Ureter (tissue), 1 donor: Measurements from ENCODE around the gene HMGN5. TPM values are rescaled to one million over a fixed set of nuclear protein-coding genes. Genes with fewer than 3 reads are reported as not detected.

Experiments
- DNase-seq: peaks from one replicate; pipeline ENCODE4 v3.0.0-alpha.2; 2020; ENCODE audit warnings: low spot score
- total RNA-seq: library from RNA; stranded (reverse); gene quantifications from one replicate; pipeline ENCODE4 v1.2.4, GENCODE V29; 2023
- donor health status: DM: yes; HTN: yes; CAD: no.

HMGN5 gene
- total RNA-seq, 1 donor from 2014 or later, result 4.6 TPM

DNA sequence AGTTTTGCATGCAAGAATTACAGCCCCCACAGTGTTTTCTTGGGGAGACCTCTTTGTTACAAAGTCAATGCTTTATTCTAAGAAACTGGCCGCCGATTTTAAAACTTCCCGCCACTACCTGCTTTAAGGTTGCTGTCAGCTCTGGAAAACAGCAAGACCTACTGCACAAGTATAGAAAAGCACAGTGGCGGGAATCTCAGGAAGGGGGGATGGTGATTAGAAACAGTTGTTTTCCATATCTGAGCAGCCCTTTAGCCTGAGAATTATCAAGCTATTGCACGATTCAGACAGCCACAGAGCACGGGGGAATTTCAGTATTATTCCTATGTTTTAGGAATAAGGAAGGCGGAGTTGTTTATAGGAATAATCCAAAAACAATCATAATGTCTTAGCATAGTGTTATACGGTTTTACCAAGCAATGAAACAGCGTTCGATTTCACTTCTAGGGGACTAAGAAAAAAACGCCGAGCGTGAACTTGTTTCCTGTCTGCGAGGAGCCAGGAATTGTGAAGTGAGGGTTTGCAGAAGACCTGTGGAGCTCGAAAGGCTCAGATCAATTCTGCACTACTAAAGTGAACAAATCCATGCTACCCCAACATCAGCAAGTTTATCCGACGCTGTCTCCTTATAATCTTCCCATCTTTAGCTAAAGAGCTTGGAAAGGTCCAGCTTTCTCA lies 81.3 kb downstream of the HMGN5 start:
- no peak for DNase-seq

DNA sequence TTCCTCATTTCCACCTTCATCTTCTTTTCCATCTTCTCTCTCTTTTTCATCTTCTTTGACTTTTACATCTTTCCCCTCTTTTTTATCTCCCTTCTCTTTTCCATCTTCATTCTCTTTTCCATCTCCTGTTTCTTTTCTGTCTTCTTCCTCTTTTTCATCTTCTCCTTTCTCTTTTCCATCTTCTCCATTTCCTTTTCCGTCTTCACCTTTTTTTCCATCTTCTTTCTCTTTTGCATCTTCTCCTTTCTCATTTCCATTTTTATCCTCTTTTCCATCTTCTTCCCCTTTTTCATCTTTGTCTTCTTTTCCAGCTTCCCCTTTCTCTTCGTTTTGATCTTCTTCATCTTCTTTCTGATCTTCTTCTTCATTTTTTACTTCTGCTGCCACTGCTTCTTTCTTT lies 87.0 kb downstream of the HMGN5 start:
- no peak for DNase-seq

DNA sequence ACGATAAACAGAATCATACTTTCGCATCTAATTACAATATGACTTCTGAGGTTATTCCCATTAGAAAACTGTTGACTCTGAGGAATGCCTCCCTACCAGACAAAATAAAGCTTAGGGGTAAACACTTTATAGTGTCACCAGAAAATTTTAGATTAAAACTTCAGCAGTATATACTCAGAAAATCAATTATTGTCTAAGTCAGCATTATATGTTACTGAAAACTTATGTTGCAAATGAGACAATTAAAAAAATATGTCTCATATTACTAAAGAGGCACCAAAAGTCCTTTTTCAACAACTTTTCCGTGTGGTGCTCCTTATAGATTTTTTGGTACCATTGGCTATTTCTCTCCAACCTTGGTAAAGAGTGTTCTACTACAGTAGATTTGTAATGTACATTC lies 91.4 kb downstream of the HMGN5 start:
- DNase-seq, result no peak

DNA sequence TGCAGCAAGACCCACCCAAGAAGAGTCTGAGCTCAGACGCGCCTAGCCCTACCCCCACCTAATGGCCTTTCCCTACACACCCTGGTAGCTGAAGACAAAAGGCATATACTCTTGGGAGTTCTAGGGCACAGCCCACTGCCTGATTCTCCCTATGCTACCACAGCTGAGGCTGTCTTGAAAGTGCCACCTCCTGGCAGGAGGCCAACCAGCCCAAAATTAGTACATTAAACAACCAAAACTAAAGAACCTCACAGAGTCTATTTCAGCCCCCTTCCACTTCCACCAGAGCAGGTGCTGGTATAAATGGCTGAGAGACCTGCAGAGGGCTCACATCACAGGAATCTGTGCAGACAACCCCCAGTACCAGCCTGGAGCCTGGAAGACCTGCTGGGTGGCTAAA lies 119.1 kb downstream of the HMGN5 start:
- no peak for DNase-seq

Other genes with a start within 250 kb of the HMGN5 start
- 111 TPM for gene SH3BGRL, start 189 bp upstream of the HMGN5 start, total RNA-seq